Right renal cortex interstitium (tissue), 3 donors: ENCODE data around the gene GRM4. TPM values are rescaled to one million over a fixed set of nuclear protein-coding genes. Genes with fewer than 3 reads are reported as not detected.

Experiments
- DNase-seq, 3 donors: peaks; one replicate each; pipeline ENCODE4 v3.0.0-alpha.2; 2013; ENCODE audit warnings: low read depth in 3 of 3, low spot score in 2 of 3
- polyA plus RNA-seq, 3 donors: library from polyadenylated mRNA; unstranded; fragments of 120-200 nt; gene quantifications; one replicate each; pipeline ENCODE4 v1.2.1, GENCODE V29; 2013; ENCODE audit not compliant: insufficient read length in 3 of 3

GRM4 gene
- polyA plus RNA-seq, 3 donors, result 0.42 to 0.62 (median 0.49) TPM

- DNase-seq, result no peak
Observed at GRCh38 chr6:34092631-34093030, 53.3 kb downstream of the GRM4 start.

- no peak for DNase-seq
Observed at GRCh38 chr6:34090935-34091334, 55.0 kb downstream of the GRM4 start.

DNA sequence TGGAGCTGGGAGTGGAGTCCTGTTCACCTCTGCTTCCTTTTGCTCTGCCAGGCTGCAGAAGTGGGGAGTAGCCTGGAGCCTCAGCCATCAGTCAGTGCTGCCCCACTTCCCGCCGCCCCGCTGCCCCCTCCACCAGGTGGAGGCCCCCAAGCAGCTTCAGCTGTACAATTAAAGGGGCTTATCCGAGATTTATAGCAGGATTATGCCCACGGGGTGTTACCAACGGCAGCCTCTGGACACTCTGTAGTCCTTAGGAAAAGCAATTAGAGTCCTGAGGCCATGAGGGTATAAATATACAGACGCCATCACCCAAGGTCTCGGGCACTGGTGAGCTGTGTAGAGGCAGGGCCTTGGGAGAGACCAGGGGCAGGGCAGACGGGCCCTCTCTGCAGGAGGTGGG, 55.4 kb downstream of the GRM4 start:
- no peak for DNase-seq

GRCh38 chr6:34086558-34086957, 59.3 kb downstream of the GRM4 start:
- no peak for DNase-seq

GRCh38 chr6:34085453-34086170, 60.3 kb downstream of the GRM4 start:
- no peak for DNase-seq

- no peak for DNase-seq
Observed at GRCh38 chr6:34084591-34085290, 61.1 kb downstream of the GRM4 start.

DNA sequence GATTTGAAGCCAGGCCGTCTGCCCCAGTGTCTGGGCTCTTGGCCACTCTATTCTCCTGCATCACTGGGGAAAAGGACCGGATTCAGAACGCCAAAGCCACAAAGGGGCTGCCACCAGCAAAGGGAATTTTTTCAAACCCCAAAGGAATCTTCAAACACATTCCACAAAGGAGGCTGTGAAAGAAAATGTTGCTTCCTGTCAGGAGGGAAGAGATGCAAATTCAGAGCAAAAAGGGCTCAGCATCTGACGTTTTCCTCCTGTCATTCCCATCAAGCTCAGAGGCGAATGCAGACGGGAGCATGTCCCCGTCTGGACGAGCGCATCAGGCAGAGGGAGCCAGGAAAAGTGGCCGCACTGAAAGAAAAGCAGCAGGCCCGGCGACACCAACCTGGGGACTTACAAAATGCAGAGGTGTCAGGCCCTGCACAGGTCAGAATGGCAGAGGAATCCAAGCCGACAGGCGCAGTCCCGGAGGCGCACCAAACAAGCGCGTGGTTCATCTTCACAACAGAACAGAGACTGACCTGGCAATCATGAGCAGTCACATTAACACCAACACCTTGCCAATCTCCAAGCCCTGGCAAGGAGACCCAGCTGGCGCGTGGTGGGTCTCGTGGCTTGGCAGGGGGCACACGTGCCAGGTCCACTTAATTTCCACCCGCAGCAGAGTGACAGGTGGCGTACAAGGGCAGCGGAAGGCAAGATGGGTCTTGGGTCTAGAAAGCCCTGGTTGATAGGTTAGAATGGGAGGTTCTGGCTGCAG, 62.8 kb downstream of the GRM4 start:
- DNase-seq, result no peak

GRCh38 chr6:34082348-34082747, 63.5 kb downstream of the GRM4 start:
- no peak for DNase-seq

GRCh38 chr6:34080357-34080756, 65.5 kb downstream of the GRM4 start:
- no peak for DNase-seq

GRCh38 chr6:34079899-34080298, 66.0 kb downstream of the GRM4 start:
- no peak for DNase-seq

DNA sequence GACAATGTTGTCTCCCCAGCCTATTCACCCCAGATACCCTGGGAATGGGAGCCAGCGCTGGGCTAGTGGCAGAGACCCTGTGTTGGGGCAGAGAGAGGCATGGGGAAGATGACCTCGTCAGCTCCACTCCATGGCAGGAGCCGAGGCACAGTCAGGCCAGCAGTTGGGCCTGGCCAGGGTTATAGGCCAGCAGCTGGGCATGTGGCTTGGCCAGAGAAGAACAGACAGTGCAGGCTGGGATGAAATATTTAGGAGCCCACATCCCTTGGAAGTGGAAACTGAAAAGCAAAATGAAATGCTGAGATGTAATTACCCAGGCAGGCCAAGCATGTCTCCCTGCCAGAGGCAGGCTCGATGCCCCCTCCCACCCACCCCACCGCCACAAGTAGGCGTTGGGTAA, 70.0 kb downstream of the GRM4 start:
- no peak for DNase-seq

GRCh38 chr6:34074064-34074742, 71.7 kb downstream of the GRM4 start:
- DNase-seq, result no peak

GRCh38 chr6:34073540-34073939, 72.3 kb downstream of the GRM4 start:
- DNase-seq, result no peak

DNA sequence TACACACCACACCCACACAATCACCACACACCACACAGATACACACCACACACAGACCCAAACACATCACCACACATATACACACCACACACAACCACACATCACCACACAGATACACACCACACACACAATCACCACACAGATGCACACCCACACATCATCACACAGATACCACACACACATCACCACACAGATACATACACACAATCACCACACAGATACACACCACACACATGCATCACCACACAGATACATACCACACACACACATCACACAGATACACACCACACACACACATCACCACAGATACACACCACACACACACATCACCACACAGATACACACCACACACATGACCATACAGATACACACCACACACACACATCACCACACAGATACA, 73.2 kb downstream of the GRM4 start:
- no peak for DNase-seq

DNA sequence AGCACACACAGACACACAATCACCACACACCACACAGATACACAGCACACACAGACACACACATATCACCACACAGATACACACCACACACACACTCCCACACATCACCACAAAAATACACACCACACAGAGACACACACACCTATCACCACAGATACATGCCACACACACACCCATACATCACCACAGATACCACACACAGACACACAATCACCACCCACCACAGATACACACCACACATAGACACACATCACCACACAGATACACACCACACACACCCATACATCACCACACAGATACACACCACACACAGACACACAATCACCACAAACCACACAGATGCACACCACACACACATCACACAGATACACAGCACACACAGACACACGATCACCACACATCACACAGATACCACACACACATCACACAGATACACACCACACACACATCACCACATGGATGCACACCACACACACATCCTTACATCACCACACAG, 74.0 kb downstream of the GRM4 start:
- DNase-seq, result no peak

DNA sequence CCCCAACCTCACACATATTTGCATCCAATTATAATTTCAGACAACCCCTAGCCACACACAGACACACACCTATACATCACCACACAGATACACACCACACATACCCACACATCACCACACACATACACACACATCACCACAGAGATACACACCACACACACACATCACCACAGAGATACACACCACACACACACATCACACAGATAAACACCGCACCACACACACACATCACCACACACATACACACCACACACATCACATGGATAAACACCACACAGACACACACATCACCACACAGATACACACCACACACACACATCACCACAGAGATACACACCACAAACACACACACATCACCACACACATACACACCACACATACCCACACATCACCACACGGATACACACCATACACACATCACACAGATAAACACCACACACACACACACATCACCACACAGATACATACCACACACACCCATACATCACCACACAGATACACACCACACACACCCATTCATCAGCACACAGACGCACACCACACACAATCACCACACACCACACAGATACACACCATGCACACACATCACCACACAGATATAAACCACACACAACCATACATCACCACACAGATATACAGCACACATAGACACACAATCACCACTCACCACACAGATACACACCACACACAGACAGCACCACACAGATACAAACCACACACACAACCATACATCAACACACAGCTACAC, 74.6 kb downstream of the GRM4 start:
- no peak for DNase-seq

GRCh38 chr6:34070315-34071135, 75.4 kb downstream of the GRM4 start:
- DNase-seq, result no peak

- DNase-seq, result no peak
Observed at GRCh38 chr6:34068462-34069044, 77.3 kb downstream of the GRM4 start.

GRCh38 chr6:34067814-34068213, 78.1 kb downstream of the GRM4 start:
- DNase-seq, result no peak
